ENCODE data around the gene MLN. TPM values are rescaled to one million over a fixed set of nuclear protein-coding genes. Genes with fewer than 3 reads are reported as not detected.

MLN gene
- total RNA-seq, 1 donor = not detected

GRCh38 chr6:33776186-33776585, 27.6 kb downstream of the MLN start:
- no peak for DNase-seq (ENCODE audit: low read depth in 2 of 3, low spot score in 2 of 3)

- no peak for DNase-seq (ENCODE audit: low read depth in 2 of 3, low spot score in 2 of 3)
These were observed 29.0 kb downstream of the MLN start for GRCh38 chr6:33774774-33775173.

- DNase-seq (ENCODE audit: low read depth in 2 of 3, low spot score in 2 of 3) = no peak
These were observed 30.8 kb downstream of the MLN start for GRCh38 chr6:33772902-33773472.

- peak in 1 of 3 donors; percentile 18 for DNase-seq (ENCODE audit: low read depth in 2 of 3, low spot score in 2 of 3)
These were observed 31.5 kb downstream of the MLN start for GRCh38 chr6:33772082-33772830.

GRCh38 chr6:33771146-33772081, 32.4 kb downstream of the MLN start:
- DNase-seq (ENCODE audit: low read depth in 2 of 3, low spot score in 2 of 3) = peak; percentile 54 to 79 (median 66)

- no peak for DNase-seq (ENCODE audit: low read depth in 2 of 3, low spot score in 2 of 3)
These were observed 33.0 kb downstream of the MLN start for GRCh38 chr6:33770833-33771145.

GRCh38 chr6:33770124-33770832, 33.5 kb downstream of the MLN start:
- no peak for DNase-seq (ENCODE audit: low read depth in 2 of 3, low spot score in 2 of 3)

GRCh38 chr6:33769248-33769821, 34.5 kb downstream of the MLN start:
- no peak for DNase-seq (ENCODE audit: low read depth in 2 of 3, low spot score in 2 of 3)

GRCh38 chr6:33768644-33769120, 35.1 kb downstream of the MLN start:
- peak; percentile 31 to 78 (median 64) for DNase-seq (ENCODE audit: low read depth in 2 of 3, low spot score in 2 of 3)

GRCh38 chr6:33766921-33767907, 36.6 kb downstream of the MLN start:
- no peak for DNase-seq (ENCODE audit: low read depth in 2 of 3, low spot score in 2 of 3)

- DNase-seq (ENCODE audit: low read depth in 2 of 3, low spot score in 2 of 3) = no peak
These were observed 38.4 kb downstream of the MLN start for GRCh38 chr6:33765368-33765767.

- no peak for DNase-seq (ENCODE audit: low read depth in 2 of 3, low spot score in 2 of 3)
These were observed 39.8 kb downstream of the MLN start for GRCh38 chr6:33764036-33764435.

GRCh38 chr6:33763483-33763882, 40.3 kb downstream of the MLN start:
- DNase-seq (ENCODE audit: low read depth in 2 of 3, low spot score in 2 of 3) = no peak

- DNase-seq (ENCODE audit: low read depth in 2 of 3, low spot score in 2 of 3) = no peak
These were observed 41.1 kb downstream of the MLN start for GRCh38 chr6:33762713-33763112.

GRCh38 chr6:33761922-33762629, 41.7 kb downstream of the MLN start:
- peak in 2 of 3 donors; percentile 55 to 65 for DNase-seq (ENCODE audit: low read depth in 2 of 3, low spot score in 2 of 3)

- no peak for DNase-seq (ENCODE audit: low read depth in 2 of 3, low spot score in 2 of 3)
These were observed 42.3 kb downstream of the MLN start for GRCh38 chr6:33761581-33761921.

- DNase-seq (ENCODE audit: low read depth in 2 of 3, low spot score in 2 of 3) = no peak
These were observed 43.7 kb downstream of the MLN start for GRCh38 chr6:33759887-33760629.

- DNase-seq (ENCODE audit: low read depth in 2 of 3, low spot score in 2 of 3) = no peak
These were observed 45.0 kb downstream of the MLN start for GRCh38 chr6:33758815-33759216.

Measured in hematopoietic multipotent progenitor cell (in vitro differentiated cells).